ENCODE data around the gene BRSK2. TPM values are rescaled to one million over a fixed set of nuclear protein-coding genes. Genes with fewer than 3 reads are reported as not detected.
"Not testable (repeated sequence)": the region's sequence is repeated elsewhere in the genome, so short reads cannot be mapped to it uniquely, and the experiment has no call there.

Gene BRSK2
- total RNA-seq, 1 experiment from 2014 or later, result not detected

DNA sequence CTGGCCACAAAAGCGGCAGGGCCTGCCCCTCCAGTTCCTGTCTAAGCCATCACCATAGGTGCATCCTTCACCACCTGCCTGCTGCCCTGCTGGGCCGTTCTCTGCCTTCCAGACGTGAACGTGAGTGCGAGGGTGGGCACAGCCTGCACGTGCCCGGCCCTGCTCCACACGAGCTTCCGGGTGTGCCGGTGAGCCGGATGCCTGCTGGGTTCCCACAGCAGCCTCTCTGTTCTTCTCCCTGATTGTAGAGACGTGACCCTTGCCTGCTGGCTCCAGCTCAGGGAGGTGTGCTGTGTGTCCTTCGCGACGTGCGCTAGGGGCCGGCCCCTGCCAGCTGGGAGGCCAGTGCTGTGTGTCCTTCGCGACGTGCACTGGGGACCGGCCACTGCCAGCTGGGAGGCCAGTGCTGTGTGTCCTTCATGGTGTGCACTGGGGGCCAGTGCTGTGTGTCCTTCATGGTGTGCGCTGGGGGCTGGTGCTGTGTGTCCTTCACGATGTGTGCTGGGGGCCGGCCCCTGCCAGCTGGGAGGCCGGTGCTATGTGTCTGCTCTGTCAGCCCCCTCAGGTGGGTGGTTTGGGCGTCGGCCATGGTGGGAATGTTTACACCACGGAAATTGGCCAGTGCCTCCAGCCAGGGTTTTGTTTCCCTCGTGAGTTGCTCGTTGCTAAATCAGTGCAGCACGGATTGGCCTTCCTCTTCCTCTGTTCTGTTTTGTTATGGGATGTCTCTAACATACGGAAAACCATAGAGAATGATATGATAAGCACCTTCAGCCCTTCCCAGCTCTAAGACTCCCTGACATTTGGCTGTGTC is 35.4 kb upstream of the BRSK2 start:
- no peak for DNase-seq (ENCODE audit: low read depth)

DNA sequence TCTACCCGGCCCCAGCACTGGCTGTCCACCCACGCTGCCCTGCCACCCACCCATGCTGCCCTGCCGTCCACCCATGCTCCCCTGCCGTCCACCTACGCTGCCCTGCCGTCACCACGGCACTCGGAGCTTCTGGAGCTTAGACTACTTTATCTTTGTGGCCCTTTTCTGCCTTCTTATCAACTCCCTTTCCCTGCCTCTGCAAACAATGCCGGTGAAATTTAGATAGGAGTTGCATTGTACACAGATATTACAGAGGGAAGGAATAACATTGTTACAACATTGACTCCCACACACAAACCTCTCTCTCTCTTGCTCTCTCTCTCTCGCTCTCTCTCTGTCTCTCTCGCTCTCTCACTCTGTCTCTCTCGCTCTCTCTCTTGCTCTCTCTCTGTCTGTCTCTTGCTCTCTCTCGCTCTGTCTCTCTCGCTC is 33.7 kb upstream of the BRSK2 start:
- DNase-seq (ENCODE audit: low read depth), result no peak

DNA sequence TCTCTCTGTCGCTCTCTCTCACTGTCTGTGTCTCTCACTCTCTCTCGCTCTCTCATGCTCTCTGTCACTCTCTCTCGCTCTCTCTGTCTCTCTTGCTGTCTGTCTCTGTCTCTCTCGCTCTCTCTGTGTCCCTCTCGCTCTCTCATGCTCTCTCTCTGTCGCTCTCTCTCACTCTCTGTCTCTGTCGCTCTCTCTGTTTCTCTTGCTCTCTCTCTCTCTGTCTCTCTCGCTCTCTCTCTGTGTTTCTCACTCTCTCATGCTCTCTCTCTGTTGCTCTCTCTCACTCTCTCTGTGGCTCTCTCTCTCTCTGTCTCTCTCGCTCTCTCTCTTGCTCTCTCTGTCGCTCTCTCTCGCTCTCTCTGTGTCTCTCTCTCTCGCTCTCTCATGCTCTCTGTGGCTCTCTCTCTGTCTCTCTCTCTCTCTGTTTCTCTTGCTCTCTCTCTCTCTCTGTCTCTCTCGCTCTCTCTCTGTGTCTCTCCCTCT is 33.2 kb upstream of the BRSK2 start:
- DNase-seq (ENCODE audit: low read depth), result no peak

DNA sequence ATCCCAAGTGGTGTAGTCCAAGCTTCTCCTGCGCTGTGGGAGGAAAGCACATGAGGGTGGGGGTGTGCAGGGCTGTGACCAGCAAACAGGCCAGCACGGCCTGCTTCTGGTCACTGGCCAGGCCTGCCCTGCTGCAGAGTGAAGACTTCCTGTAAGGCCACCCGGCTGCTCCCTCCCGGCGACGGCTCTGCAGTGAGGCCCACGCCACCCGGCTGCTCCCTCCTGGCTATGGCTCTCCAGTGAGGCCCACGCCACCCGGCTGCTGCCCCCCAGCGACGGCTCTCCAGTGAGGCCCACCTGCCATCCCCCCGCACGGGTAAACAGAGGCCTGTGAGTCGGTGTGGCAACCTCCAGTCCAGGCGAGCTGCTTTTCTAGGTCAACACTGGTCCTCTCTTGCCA is 31.4 kb upstream of the BRSK2 start:
- DNase-seq (ENCODE audit: low read depth), result no peak

DNA sequence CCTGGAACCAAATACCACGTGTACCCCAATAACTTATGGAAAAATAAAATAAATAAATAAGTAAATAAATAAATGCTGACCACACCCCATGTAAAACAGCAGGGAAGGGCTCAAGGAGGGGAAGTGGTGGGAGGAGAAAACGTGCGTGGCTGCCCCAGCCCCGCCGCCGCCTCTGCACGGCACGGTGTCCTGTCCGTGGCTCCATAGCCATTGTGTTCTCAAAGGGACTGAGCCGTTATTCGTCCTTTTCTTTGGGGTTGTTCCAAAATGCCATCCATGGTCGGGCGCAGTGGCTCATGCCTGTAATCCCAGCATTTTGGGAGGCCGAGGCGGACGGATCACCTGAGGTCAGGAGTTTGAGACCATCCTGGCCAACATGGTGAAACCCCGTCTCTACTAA is 30.8 kb upstream of the BRSK2 start:
- not testable (repeated sequence) for DNase-seq (ENCODE audit: low read depth)

DNA sequence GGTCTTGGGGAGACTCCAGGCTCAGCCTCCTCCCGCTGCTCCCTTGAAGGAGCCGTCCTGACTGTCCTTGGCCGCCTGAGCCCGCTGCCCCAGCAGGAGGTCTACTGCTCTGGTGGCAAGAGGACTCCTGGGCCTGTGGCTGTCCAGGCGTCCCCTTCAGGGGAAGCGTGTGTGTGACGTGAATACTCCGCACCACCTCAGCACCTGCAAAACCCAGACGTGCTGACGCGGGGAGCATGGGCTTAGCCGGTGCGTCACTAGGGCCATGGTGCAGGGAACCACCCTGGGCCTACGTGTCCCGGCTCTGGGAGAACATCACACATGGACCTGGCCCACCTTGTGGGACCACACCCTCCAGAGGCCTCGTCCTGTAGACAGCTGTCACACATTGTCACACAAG is 30.2 kb upstream of the BRSK2 start:
- no peak for DNase-seq (ENCODE audit: low read depth)

DNA sequence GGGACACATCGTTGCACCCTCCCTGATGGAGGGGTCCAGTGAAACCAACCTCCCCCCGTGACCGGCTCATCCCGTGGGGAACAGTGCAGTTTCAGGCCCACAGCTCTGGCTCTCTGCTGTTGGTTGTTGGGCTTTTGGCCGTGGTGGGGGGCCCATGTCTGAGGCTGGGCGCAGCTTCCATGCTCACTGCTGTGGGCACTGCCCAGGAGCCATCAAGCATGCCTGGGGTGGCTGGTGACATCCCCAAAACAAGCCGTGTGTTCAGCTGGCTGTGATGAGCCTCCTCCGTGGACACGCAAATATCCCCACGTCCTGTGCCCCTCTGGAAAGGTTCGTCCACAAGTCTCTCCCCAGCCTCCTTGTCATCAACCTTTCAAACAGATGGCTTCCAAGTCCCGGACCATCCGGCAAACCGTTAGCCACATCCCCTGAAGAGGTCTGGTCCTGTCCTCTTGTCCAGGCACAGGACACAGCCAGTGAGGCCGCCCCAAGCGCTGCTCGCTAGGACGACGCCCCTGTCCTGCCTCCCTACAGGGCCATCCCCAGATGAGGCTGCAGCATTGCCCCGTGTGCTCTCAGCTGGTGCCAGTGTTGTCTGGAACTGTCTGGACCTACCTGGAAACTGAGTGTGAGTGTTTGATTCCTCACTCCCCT is 29.4 kb upstream of the BRSK2 start:
- no peak for DNase-seq (ENCODE audit: low read depth)

DNA sequence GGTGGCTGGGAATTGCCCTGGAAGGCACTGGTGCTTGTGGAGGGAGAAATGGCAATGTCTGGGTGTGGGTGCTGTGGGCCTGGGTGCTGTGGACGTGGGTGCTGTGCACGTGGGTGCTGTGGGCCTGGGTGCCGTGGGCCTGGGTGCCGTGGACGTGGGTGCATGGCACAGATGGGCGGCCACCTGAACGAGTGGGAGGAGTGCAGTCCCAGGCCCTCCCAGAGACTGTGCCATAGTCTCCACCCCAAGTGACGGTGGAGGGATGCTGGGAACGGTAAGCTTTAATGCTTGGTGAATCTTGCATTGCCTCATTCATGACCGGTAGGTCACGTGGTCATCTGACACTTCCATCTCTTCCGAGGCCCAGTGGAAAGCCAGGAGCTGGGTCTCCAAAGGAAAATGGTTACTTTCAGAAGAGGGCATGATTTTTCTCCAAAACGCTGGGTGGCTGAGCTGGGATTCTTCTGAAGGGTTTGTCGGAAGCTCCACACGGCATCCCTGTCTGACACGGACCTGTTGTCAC is 28.8 kb upstream of the BRSK2 start:
- no peak for DNase-seq (ENCODE audit: low read depth)

DNA sequence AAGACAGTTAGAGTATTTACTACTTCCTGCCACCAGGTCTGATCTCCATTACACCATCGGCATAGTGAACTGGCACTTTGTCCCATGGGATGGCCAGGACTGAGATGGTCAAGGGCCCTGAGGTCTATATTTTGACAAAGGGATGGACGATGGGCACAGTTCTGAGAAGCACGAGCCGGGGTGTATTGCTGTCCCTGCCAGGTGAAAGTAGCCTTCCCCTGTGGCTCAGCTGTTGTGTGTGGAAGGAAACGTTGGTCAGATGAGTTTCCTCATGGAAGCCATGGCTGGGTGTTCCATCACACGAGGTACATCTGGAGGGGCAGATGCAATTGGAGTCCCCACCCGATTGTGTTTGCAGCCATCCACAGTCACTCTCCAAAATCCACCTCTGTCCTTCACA is 27.9 kb upstream of the BRSK2 start:
- DNase-seq (ENCODE audit: low read depth), result no peak

DNA sequence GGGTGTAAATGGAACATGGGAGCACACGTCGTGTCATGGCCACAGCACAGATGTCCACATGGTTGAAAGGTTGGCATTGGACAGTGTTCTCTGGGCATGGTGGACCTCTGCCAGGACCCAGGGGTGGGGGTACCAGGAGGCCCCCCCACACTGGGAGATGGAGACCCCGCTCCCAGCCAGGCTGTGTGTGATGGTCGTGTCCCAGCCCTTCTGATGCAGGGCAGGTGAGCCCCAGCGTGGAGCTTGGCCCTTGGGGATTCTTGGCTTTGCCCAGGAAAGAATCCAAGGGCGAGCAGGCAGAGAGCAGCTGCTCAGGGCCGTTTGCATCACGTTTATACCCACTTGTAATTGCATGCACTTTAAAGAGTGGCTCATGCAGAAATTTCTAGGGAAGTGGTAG is 22.0 kb upstream of the BRSK2 start:
- DNase-seq (ENCODE audit: low read depth), result no peak

DNA sequence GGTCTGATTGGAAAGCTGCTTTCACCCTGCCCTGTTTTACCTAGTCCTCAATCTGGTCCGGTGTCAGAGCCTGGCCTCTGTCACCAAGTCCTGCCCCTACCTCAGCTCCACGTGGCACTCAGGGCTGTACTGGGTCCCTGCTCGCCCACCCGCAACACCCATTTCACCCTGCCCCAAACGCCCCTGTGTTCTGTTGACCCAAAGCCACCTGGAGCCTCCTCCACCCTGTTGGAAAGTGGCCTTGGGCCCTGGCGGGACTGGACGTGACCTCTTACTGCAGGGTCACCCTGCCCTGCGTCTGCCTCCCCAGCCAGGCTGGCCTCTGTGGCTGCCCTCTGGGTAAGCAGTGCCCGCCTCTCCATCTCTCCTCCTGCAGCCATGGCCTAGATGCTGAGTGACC is 21.5 kb upstream of the BRSK2 start:
- no peak for DNase-seq (ENCODE audit: low read depth)

DNA sequence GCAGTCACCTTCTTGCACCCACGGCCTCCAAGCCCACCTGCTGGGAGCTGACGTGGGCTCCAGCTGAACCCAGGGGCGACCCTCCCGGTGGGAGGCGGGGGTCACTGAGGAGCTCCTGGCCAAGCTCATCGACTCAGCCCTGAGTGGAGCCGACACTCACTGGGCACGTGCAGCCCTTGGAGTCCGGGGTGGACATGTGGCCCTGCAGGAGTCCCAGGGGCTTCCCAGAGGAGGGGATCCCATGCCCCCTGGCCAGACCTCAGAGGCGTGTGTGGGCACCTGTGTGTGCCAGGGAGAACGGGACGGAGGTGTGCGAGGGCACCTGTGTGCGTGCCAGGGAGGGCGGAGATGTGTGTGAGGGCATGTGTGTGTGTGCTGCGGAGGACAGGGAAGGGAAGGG is 20.8 kb upstream of the BRSK2 start:
- DNase-seq (ENCODE audit: low read depth), result no peak

DNA sequence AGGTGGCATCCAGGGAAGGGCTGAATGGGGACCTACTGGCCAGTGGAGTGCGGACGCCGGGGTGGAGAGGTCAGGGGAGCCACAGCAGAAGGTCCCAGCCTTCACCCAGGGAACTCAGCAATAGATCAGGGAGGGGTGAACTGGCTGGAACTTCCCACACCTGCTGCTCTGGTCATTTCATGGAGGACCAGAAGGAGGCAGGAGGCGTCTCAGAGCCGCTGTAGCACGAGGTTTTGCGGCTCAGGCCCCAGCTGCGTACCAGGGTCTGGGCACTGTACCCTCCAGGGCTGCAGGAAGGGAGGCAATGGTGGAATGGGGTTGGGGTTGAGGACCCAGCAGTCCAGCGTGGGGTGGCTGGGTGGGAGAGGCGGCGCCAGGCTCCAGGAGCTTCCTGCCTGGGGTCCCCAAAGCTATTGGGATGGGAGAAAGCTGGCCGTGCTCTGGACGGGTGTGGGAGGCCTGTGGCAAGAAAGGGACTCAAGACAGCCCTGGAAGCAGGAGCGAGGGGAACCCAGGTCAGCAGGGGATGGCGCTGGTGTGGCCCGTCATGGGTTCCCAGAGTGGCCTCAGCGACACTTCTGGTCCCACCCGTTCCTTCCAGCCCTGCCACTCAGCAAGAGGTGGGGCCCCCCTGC is 20.2 kb upstream of the BRSK2 start:
- no peak for DNase-seq (ENCODE audit: low read depth)

DNA sequence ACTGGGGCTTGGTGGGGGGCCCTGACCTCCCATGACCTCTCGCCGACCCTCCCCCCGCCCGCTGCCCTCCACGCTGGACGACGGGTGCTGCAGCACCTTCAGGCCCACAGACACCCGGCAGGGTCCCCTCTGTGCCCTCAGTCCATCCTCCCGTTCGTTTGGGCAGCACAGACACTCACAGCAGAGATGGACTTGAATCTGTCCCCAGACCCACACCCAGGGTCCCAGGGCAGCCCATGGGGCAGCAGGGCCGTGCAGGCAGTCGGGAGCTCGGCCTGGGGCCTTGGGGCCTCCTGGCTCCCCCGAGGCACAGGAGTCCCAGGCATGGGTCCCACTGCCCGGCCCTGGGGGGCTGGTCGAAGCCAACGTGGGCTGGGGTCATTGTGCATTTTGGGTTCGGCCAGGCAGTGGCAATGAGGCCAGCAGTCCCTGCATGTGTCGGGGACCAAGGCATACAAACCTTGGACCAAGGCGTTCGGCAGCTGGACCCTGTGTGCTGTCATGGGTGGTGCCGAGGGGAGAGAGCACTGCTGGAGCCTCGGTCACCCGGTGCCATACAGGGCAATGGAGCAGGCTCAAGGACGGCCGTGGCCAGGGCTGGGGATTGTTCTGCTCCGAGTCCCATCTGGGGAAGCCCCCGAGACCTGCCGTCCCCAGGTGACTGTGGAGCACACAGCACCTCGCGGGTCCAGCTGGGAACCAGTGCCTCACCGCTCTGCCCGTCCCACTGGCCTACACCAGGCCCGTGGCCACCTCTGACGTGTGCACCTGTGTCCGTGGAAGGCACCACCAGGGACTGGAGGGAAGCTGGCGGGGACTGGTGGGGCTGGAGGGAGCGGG is 19.3 kb upstream of the BRSK2 start:
- no peak for DNase-seq (ENCODE audit: low read depth)

DNA sequence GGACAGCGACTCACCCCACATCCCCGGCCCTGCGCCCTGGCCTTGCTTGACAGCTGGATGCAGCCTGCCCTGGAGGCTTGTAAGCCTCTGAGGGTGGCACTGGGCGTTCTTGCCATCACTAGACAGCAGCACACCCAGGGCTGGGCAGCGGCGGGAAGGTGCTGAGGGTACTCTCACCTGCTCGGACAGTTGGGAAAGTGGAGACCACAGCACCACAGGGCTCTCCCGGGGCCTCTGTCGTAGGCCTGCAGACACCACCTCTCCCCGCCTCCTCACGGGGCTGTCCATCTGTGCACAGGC is 18.8 kb upstream of the BRSK2 start:
- DNase-seq (ENCODE audit: low read depth), result no peak

DNA sequence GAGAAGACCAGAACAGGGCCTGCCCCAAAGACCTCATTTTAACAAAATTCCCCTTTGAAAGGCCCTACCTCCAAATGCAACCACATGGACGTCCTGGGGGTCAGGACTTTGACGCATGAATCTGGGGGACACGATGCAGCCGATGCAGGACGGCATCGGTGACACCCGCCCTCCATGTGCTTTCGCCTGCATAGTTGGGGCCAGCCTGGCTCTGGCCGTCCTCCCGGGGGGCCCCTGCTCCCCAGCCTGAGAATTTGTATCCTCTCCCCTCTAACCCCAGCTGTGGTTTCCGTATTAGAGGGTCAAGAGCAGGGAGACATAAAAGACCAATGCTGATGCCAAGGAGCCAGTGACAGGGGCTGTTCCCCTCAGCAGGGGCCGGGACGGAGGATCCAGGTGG is 18.4 kb upstream of the BRSK2 start:
- no peak for DNase-seq (ENCODE audit: low read depth)

DNA sequence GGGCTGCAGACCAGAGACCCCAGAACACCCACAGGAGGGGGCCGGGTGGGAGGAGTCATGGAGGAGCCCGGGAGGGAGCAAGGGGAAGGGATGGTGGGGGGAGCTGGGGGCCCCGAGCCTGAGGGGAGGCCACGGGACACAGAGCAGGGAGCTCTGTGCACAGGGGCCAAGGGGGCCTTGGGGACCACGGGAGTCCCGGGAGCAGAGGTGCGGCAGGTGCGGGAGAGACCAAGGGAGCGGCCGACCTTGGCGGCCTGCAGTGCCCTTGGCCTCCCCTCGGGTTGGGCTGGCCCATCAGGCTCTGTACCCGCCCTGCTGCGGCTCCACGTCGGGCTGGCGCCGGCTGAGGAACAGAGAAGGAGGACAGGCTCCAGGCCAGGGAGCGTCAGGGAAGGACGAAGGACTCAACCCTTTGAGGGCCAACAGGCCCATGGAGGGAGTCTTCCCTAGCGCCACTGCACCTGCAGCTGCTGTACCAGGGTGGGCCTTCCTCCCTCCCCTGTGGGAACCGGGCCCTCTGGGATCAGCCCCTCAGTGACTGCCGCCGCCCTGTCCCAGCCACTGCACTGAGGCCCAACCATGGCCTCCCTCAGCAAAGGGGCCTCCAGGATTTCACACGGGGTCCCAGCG is 17.8 kb upstream of the BRSK2 start:
- no peak for DNase-seq (ENCODE audit: low read depth)

DNA sequence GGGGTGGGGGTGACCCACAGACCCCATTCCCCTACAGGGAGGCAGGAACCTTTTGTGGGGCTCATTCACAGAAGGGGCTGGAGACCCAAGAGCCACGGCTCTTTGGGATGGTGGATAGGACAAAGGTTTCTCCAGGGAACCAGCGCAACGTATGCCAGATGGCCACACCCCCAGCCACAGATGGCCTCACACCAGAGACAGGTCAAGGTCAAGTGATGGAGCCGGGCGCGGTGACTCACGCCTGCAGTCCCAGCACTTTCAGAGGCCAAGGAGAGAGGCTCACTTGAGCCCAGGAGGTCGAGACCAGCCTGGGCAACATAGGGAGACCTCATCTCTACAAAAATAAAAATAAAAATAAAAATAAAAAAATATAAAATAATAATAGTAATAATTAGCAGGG is 17.1 kb upstream of the BRSK2 start:
- DNase-seq (ENCODE audit: low read depth), result no peak

DNA sequence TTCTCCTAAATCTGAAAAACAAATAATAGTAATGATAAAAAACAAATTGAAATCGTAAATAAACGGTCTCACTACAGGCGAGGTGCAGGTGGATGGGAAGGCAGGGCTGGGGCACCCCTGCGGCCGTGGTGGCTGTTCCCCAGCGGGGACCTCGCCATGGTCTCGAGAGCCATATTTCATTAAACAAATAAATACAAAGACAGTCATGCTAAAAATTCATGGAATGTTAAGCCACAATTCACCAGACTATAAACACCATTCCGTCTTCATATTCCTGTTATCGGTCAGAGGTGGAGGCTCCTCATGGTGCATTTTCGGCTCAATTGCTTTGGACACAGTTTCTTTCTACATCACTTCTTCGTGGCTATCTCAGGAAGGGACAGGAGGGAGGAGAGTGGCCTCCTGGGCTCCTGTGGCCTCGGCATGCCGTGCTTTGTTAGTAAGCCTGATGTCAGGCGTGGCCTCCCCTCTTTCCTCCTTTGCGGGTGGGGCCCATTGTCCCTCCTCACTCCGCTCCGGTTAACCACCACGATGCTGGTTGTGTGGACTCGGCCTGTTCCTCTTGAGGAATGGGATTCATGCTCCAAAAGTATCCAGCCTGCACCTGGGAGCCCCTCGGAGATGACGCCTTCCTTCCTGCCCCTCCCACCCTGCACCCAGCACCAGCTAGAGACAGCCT is 16.1 kb upstream of the BRSK2 start:
- DNase-seq (ENCODE audit: low read depth), result no peak

DNA sequence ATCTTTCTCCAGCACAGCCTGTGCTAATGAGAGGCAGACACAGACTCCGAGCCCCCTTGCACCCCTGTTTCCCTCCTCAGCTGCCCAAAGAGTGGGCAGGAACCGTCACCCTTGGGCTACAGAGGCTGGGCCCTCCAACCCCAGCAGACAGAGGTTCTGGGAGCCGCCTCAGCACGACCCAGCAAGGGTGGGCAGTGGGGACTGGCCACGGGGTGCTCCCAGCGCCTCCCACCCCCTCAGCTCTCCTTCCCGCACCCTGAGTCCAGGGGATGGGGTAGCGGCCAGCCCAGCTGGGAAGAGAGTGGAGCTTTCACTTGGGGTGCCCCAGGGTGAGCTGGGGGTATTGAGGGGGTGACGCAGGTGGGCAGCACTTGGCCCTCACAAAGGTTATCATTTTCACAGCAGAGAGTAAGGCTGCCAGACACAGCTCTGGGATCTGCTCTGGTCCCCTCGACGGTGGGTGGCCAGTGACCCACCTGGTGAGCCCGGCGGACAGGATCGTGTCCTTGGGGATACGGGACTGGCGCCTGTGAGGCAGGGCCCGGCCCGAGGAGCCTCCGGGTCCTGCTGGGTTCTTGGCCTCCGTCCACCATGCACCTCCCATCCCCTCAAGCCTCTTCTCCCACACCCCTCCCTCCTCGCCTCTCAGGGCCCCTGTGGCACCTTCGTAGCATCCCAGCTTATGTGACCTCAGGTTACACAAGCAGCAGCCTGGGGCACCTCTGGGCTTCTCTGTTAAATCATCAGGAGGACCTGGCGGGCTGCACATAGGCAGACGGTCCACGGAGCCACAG is 14.4 kb upstream of the BRSK2 start:
- no peak for DNase-seq (ENCODE audit: low read depth)

Measured in RPMI7951 (cell line).